Urothelium cell line (cell line): Measurements from ENCODE around the gene ZSCAN20.
"Not testable (repeated sequence)": the region's sequence is repeated elsewhere in the genome, so short reads cannot be mapped to it uniquely, and the experiment has no call there.

Experiments
- DNase-seq: peaks from one replicate; pipeline ENCODE4 v3.0.0; 2011; ENCODE audit warnings: low spot score, mixed read lengths
- FAIRE-seq: peaks from 2 replicates; lab custom pipeline; 2011; peaks lifted over from hg19 to GRCh38; lab: Jason Lieb, UNC

The ZSCAN20 gene

GRCh38 chr1:33473900-33474299 is 1.5 kb downstream of the ZSCAN20 start:
- FAIRE-seq (no peak), DNase-seq (no peak)

GRCh38 chr1:33477451-33477850 is 5.0 kb downstream of the ZSCAN20 start:
- no peak for DNase-seq
- FAIRE-seq = no peak

- FAIRE-seq = no peak
- no peak for DNase-seq
Observed at GRCh38 chr1:33482412-33482811, 10.0 kb downstream of the ZSCAN20 start.

DNA sequence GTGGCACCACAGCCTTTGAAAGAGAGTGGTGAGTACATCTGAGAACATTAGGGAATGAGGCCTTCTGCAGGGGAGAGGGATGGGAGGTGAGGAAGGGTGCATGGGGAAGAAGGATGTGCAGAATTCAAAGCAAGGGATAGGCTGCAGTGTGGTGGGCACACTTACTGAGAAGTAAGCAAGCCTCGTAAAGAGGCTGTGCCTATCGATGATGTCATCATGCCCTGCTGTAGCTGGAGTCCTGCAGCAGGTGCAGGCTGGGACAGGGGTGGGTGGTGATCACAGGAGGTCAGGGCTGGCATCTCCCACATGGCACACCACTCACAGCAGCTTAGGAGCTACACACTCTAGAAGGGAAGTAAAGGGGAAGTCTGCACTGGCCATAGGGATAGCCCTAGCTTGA is 16.2 kb downstream of the ZSCAN20 start:
- peak; percentile 61 for FAIRE-seq
- DNase-seq = no peak

GRCh38 chr1:33494929-33495328 is 22.5 kb downstream of the ZSCAN20 start:
- FAIRE-seq (no peak), DNase-seq (no peak)

GRCh38 chr1:33497410-33497809 is 25.0 kb downstream of the ZSCAN20 start:
- no peak for DNase-seq
- FAIRE-seq = no peak

DNA sequence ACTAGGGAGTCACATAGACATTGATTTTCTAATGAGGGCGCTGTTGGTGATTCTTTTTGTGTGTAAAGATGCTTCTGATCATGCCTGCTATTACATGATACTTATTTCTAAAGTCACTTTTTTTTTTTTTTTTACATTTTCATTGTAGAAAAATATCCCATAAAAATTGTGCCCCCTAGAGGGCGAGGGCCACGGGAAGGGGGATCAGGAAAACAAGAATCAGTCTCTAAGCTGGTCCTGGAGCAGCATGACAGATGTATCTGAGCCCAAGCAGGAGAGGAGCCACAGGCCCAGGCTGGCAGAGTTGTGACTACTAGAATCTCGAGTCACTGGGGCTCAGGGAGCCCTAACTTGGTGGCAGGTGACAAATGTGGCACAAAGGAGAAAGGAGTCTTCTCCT is 28.1 kb downstream of the ZSCAN20 start:
- no peak for DNase-seq

DNA sequence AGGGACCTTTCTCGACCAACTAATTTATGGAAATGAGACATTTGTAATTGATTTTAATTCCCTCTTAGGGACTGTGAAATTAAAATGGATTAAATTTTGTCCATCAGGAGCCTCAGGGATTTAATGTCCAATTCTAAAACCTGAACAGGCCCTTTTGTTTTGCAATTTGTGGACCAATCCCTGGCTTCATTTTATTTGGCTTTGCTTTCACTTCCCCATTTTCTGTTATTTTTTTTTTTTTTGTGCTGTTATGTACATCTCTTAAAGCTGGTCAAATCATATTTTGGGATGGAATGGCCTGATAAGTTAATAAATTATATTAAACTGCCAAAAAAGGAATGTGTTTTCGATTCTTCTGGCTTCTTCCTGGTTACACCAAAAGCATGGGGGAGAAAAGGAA is 28.9 kb downstream of the ZSCAN20 start:
- FAIRE-seq (no peak), DNase-seq (no peak)

More for the DNA sequence above, 28.1 kb downstream of the ZSCAN20 start:
- no peak for FAIRE-seq

- DNase-seq (no peak), FAIRE-seq (no peak)
Observed at GRCh38 chr1:33501774-33502173, 29.3 kb downstream of the ZSCAN20 start.

- DNase-seq (no peak), FAIRE-seq (no peak)
Observed at GRCh38 chr1:33502726-33503125, 30.3 kb downstream of the ZSCAN20 start.

DNA sequence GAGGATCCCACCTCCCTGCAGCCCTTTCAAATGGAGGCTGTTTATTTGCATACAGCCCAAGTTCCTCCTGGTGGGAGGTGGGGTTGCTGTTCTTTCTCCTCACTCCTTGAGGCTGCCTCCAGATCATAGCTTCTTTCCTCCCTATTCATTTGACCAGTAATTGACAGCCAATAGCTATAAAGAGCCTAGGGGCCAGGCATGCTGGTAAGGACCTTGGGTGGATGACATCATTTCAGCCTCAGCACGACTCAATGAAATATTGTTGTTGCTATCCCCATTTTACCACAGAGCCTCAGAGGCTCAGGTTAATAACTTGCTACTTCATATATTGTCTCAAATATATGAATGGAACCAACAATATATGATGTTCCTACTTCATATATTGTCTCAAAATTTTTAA is 31.1 kb downstream of the ZSCAN20 start:
- DNase-seq (no peak), FAIRE-seq (no peak)

DNA sequence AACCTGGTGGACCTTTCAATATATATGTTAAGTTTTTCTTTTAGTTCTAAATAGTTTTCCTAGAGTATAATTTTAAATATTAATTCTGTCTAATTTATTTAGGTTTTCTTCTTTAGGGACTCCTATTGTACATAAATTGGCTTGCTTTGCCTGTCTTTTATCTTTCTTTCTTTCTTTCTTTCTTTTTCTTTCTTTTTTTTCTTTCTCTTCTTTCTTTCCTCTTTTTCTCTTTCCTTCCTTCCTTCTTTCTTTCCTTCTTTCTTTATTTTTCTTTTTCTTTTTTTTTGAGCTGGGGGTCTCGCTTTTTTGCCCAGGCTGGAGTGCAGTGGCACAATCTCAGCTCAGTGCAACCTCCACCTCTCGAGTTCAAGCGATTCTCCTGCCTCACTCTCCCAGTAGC is 35.2 kb downstream of the ZSCAN20 start:
- FAIRE-seq (no peak), DNase-seq (no peak)

DNA sequence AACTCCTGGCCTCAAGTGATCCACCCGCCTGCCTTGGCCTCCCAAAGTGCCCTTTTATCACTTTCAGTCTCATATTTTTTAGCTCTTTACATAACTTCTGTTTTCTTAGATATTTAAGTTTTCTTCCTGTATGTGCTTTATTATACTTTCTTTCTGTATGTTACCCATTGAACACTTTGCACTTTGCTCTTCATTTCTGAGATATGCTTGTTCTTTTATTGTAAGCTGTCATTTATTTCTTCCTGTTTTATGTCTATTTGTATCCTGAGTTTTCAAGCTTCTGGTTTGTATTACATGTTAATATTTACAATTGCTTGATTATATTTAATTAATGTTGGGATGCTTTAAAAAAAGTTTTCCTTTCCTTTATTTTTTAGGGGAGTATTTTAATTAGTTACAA is 35.7 kb downstream of the ZSCAN20 start:
- no peak for FAIRE-seq

GRCh38 chr1:33509276-33509675 is 36.8 kb downstream of the ZSCAN20 start:
- DNase-seq, FAIRE-seq: not testable (repeated sequence)

More for the DNA sequence above, 35.7 kb downstream of the ZSCAN20 start:
- no peak for DNase-seq

DNA sequence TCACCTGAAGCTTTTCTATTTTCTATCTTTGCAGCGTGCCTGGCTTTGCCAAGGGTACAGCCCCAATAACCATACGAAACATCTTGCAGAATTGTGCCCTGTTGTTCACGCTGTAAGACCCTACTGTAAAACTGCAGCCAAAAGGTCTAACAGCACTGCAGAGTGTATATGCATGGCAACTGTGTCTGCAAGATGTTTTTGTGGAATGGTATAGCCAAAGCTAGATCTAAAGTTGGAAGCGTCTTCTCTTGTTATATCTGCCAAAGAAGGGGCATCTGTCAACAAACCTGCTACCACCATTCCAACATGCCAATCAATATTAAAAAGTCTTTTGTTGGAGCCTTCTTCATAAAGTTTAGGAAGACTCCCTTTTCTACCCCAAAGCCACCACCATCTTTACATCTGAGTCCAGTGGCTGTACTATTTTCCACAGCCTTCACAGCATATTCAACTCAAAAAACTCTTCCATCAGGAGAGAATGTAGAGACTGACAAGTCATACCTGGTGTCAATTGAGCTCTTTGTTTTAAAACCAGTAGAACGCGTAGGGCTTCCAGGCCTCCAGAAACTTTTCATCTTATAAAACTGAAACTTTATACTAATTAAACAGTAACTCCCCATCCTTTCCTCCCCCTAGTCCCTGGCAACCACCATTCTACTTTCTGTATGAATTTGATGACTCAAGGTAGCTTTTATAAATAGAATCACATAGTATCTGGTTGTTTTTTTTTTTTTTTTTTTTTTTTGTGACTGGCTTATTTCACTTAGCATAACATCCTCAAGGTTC is 40.0 kb downstream of the ZSCAN20 start:
- DNase-seq (no peak), FAIRE-seq (peak; percentile 56)

DNA sequence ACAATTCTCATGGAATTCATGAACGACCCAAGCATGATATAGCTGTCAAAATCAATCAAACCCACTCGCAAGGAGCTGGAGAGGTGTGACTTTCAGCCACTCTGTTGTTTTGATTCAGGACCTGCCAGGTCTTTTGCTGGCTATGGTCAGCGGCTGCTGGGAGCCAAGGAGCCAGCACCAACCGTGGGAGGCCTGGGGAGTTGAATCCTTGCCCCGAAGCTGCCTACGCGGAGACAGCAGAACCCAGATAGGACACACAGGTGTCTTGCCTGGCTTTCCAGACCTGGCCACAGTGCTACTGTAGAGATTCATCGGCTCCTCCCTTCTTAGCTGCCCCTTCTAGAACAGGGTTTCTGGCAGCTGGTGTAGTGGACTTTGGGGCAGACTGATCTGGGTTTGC is 42.7 kb downstream of the ZSCAN20 start:
- no peak for FAIRE-seq

GRCh38 chr1:33515607-33516006 is 43.2 kb downstream of the ZSCAN20 start:
- FAIRE-seq (no peak), DNase-seq (no peak)

More for the DNA sequence above, 42.7 kb downstream of the ZSCAN20 start:
- DNase-seq = no peak

GRCh38 chr1:33516428-33516827 is 44.0 kb downstream of the ZSCAN20 start:
- DNase-seq (peak; percentile 36), FAIRE-seq (no peak)

GRCh38 chr1:33516891-33517567 is 44.6 kb downstream of the ZSCAN20 start:
- no peak for FAIRE-seq
- DNase-seq = no peak

- FAIRE-seq (no peak), DNase-seq (no peak)
Observed at GRCh38 chr1:33517596-33518250, 45.3 kb downstream of the ZSCAN20 start.

- DNase-seq = no peak
- FAIRE-seq = no peak
Observed at GRCh38 chr1:33519240-33519884, 46.9 kb downstream of the ZSCAN20 start.
